Measurements from ENCODE around the gene ANO9.

GRCh38 chr11:420054-420910 lies 21.5 kb downstream of the ANO9 start:
- TF ChIP-seq CTCF (IDR thresholded peaks at IDR 0.05): no peak
- no peak for TF ChIP-seq POLR2A (IDR thresholded peaks at IDR 0.05)
